GM21367 (cell line): Measurements from ENCODE around the gene TREML4.

ENCODE experiments used
- ATAC-seq: cut with Tn5 transposase; IDR thresholded peaks from one replicate; pipeline ENCODE4 v1.9.1; 2021; ENCODE audit not compliant: unreplicated experiment

The TREML4 gene

GRCh38 chr6:41283600-41283999, 55.5 kb downstream of the TREML4 start:
- no peak for ATAC-seq

GRCh38 chr6:41284726-41285125, 56.6 kb downstream of the TREML4 start:
- ATAC-seq: no peak

GRCh38 chr6:41286544-41287346, 58.6 kb downstream of the TREML4 start, which contains the start of gene TREM1:
Gene TREM1 (minus strand): TSS chr6:41286682. CDS start chr6:41286655, 27 bp downstream.
- ATAC-seq: no peak

- ATAC-seq: no peak
These were observed 60.0 kb downstream of the TREML4 start for GRCh38 chr6:41288030-41288753.
